CD8-positive, alpha-beta memory T cell (primary cell): ENCODE data around the gene IGSF11. TPM values are rescaled to one million over a fixed set of nuclear protein-coding genes. Genes with fewer than 3 reads are reported as not detected.

Source experiments
- CTCF ChIA-PET: fragments of 350-600 bp; sonication (Branson Sonifier 250); formaldehyde crosslinking; loops from one replicate; lab custom pipeline; 2021; ENCODE audit warnings: antibody characterized with exemption; lab: Charles Lee
- POLR2A ChIA-PET: fragments of 350-600 bp; sonication (Branson Sonifier 250); formaldehyde crosslinking; loops from one replicate; lab custom pipeline; 2021; ENCODE audit warnings: antibody characterized with exemption; lab: Charles Lee
- DNase-seq, 5 donors: peaks; one replicate each; pipeline versions ENCODE4 v3.0.0 to v3.0.0-alpha.2; 2020 to 2022; ENCODE audit warnings: mixed read lengths in 1 of 5
- H3K27ac ChIP-seq: one replicate; pipeline ENCODE4 v1.7.0; 2013; ENCODE audit warnings: low read depth, mild to moderate bottlenecking, low read length, moderate library complexity
- H3K27me3 ChIP-seq: 2 replicates; pipeline ENCODE4 v1.7.0; 2013; ENCODE audit warnings: low read length, mild to moderate bottlenecking; ENCODE audit not compliant: insufficient read depth, poor library complexity, severe bottlenecking
- H3K36me3 ChIP-seq: 2 replicates; pipeline ENCODE4 v1.7.0; 2013; ENCODE audit warnings: mild to moderate bottlenecking, low read length, moderate library complexity; ENCODE audit not compliant: insufficient read depth
- H3K4me1 ChIP-seq: 2 replicates; pipeline ENCODE4 v1.7.0; 2013; ENCODE audit warnings: mild to moderate bottlenecking, low read length, moderate library complexity; ENCODE audit not compliant: insufficient read depth
- H3K4me3 ChIP-seq: 2 replicates; pipeline ENCODE4 v1.7.0; 2013; ENCODE audit warnings: mild to moderate bottlenecking, low read length
- H3K9me3 ChIP-seq: 2 replicates; pipeline ENCODE4 v1.7.0; 2013; ENCODE audit warnings: mild to moderate bottlenecking, low read length
- H3K27ac Mint-ChIP-seq, 8 donors: one replicate each; pipeline ENCODE4 v1.8.0; 2020 to 2021; ENCODE audit warnings: mixed read lengths in 8 of 8, mild to moderate bottlenecking in 6 of 8, inconsistent platforms in 3 of 8, moderate library complexity in 3 of 8
- H3K27me3 Mint-ChIP-seq, 2 donors: one replicate each; pipeline ENCODE4 v1.8.0; 2020 to 2021; ENCODE audit warnings: mixed read lengths in 2 of 2, mild to moderate bottlenecking in 1 of 2, moderate library complexity in 1 of 2
- H3K36me3 Mint-ChIP-seq, 3 donors: one replicate each; pipeline ENCODE4 v1.8.0; 2020 to 2021; ENCODE audit warnings: mixed read lengths in 3 of 3, inconsistent platforms in 1 of 3, mild to moderate bottlenecking in 1 of 3
- H3K4me1 Mint-ChIP-seq, 3 donors: one replicate each; pipeline ENCODE4 v1.8.0; 2020 to 2021; ENCODE audit warnings: mixed read lengths in 3 of 3, inconsistent platforms in 1 of 3, mild to moderate bottlenecking in 1 of 3
- H3K4me3 Mint-ChIP-seq, 7 donors: one replicate each; pipeline ENCODE4 v1.8.0; 2020 to 2021; ENCODE audit warnings: mixed read lengths in 7 of 7, mild to moderate bottlenecking in 6 of 7, moderate library complexity in 4 of 7, inconsistent platforms in 2 of 7
- H3K9me3 Mint-ChIP-seq, 5 donors: one replicate each; pipeline ENCODE4 v1.8.0; 2020 to 2022; ENCODE audit warnings: mixed read lengths in 5 of 5, mild to moderate bottlenecking in 3 of 5, moderate library complexity in 2 of 5, inconsistent platforms in 1 of 5
- polyA plus RNA-seq: library from polyadenylated mRNA; unstranded; fragments of 300-500 nt; fragmentation: Illumina TruSeq; gene quantifications from one replicate; pipeline ENCODE4 v1.2.3, GENCODE V29; 2021
- total RNA-seq, 2 experiments: library from RNA; stranded (reverse); gene quantifications; one replicate each; pipeline ENCODE4 v1.2.3, GENCODE V29; 2021

IGSF11 gene
- total and polyA plus RNA-seq, 3 experiments from 2014 or later, result 0.27 to 0.58 TPM; not detected in 1

DNA sequence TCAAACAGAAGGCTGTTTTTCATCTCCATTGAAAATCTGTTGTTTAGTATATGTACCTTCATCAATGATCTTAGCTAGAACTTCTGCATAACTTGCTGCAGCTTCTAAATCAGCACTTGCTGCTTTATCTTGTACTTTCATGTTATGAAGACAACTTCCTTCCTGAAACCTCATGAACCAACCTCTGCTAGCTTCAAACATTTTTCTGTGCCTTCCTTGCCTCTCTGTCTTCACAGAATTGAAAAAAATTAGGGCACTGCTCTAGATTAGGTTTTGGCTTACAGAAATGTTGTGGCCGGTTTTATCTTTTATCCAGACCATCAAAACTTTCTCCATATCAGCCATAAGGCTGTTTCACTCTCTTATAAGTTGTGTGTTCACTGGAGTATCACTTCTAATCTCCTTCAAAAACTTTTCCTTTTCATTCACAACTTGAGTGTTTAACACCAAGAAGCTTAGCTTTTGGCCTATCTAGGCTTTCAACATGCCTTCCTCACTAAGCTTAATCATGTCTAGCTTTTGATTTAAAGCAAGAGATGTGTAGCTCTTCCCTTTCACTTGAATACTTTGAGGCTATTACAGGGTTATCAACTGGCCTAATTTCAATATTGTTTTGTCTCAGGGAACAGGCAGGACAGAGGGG lies 78.6 kb downstream of the IGSF11 start:
- Histone ChIP-seq H3K27me3 (no peaks in the 10 kb centered on the region), H3K27ac (no peak overlapping the region), H3K9me3 (no peaks in the 10 kb centered on the region), H3K4me3 (peak overlapping the region; percentile 10), H3K4me1 (peaks cover 42% of the 10 kb centered on the region), H3K36me3 (no peaks in the 10 kb centered on the region)
- Mint-ChIP-seq H3K27me3 (peaks cover 0 to 21% of the 10 kb centered on the region in 2 donors), H3K4me3 (peak overlapping the region in 6 of 7 donors; percentile 7 to 51 (median 34)), H3K4me1 (peaks cover 20 to 42% (median 32%) of the 10 kb centered on the region in 3 donors), H3K27ac (peak overlapping the region; percentile 48 to 93 (median 63)), H3K36me3 (peaks cover 0 to 4% (median 0%) of the 10 kb centered on the region in 3 donors), H3K9me3 (peaks cover 0 to 5% (median 0%) of the 10 kb centered on the region in 5 donors)
- ChIA-PET CTCF (interaction anchor here (1.4 to 1.6 kb wide), 2 partner anchors 71 to 78 kb away, joined by 4 to 7 read pairs; partner anchors contain the start of gene IGSF11), POLR2A (no interaction called here)
- DNase-seq, result peak in 2 of 5 donors; percentile 31 to 56

DNA sequence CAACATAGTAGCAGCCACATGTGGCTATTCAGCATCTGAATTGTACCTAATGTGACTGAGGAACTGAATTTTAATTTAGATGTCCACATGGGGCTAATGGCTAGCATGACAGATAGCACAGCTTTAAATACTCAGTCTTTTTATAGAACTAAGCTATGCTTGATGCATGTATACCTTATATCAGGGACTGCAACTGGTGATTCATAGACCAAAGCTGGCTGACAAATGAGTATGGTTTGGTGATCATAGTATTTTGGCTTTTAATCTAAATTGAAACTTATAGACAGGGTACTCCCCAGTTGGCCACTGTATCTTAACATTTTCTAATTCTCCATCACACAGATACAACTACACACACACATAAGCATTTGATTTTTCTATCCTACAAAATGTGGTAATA lies 83.6 kb downstream of the IGSF11 start:
- Histone ChIP-seq H3K27me3 (no peaks in the 10 kb centered on the region), H3K27ac (no peak overlapping the region), H3K9me3 (no peaks in the 10 kb centered on the region), H3K36me3 (no peaks in the 10 kb centered on the region), H3K4me1 (peaks cover 47% of the 10 kb centered on the region), H3K4me3 (no peak overlapping the region)
- Mint-ChIP-seq H3K9me3 (peaks cover 0 to 3% (median 0%) of the 10 kb centered on the region in 5 donors), H3K4me3 (no peak overlapping the region), H3K36me3 (peaks cover 0 to 4% (median 0%) of the 10 kb centered on the region in 3 donors), H3K27me3 (peaks cover 0 to 5% of the 10 kb centered on the region in 2 donors), H3K4me1 (peaks cover 28 to 50% (median 37%) of the 10 kb centered on the region in 3 donors), H3K27ac (no peak overlapping the region)
- DNase-seq, result no peak
- POLR2A ChIA-PET, result no interaction called here
- CTCF ChIA-PET, result no interaction called here

DNA sequence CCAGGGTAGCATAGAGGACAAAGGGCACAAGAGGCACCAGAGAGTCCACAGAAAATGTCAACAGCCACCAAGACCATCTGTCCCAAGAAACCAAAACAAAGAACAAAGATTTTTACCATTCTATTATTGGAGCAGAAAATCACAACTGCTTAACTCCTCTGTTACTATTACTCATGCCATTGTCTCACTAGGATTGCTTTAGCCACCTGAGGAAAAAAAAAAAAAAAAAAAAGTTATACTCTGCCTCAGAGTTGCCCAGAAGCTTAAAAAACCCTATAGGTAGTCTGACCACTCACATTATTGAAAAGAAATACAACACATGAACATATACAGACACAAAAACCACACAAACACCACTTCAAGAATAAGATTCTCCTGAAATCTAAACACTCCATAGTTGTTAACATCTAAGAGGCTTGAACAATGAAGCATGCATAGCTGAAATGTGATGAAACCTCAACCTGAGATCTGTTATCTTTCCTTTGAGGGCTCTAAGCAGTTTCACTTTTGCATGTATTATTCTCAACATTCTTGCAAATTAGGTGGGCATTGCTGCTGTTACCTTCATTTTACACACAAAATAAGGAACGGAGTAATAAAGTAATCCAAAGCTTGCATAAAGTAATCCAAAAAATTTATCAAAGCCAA lies 85.4 kb downstream of the IGSF11 start:
- ChIA-PET POLR2A (no interaction called here), CTCF (interaction anchor here (0.9 kb wide), 1 partner anchor 85 kb away, joined by 4 read pairs; the partner anchor contains the start of gene IGSF11)
- peak overlapping the region in 6 of 8 donors; percentile 16 to 77 (median 65) for H3K27ac Mint-ChIP-seq
- H3K9me3 Mint-ChIP-seq, result peaks cover 0 to 3% (median 0%) of the 10 kb centered on the region in 5 donors
- Histone ChIP-seq H3K27me3 (no peaks in the 10 kb centered on the region), H3K27ac (no peak overlapping the region), H3K4me1 (peaks cover 29% of the 10 kb centered on the region), H3K4me3 (peak overlapping the region; percentile 1), H3K36me3 (no peaks in the 10 kb centered on the region), H3K9me3 (no peaks in the 10 kb centered on the region)
- H3K4me3 Mint-ChIP-seq, result peak overlapping the region in 6 of 7 donors; percentile 2 to 69 (median 55)
- peaks cover 20 to 31% (median 20%) of the 10 kb centered on the region in 3 donors for H3K4me1 Mint-ChIP-seq
- DNase-seq, result peak in 2 of 5 donors; percentile 14 to 34
- H3K36me3 Mint-ChIP-seq, result peaks cover 0 to 4% (median 0%) of the 10 kb centered on the region in 3 donors
- H3K27me3 Mint-ChIP-seq, result peaks cover 0 to 1% of the 10 kb centered on the region in 2 donors

- Mint-ChIP-seq H3K27ac (no peak overlapping the region), H3K36me3 (peaks cover 0 to 4% (median 0%) of the 10 kb centered on the region in 3 donors), H3K4me3 (peak overlapping the region in 1 of 7 donors; percentile 3), H3K9me3 (no peaks in the 10 kb centered on the region), H3K27me3 (no peaks in the 10 kb centered on the region), H3K4me1 (peaks cover 20 to 26% (median 20%) of the 10 kb centered on the region in 3 donors)
- CTCF ChIA-PET, result no interaction called here
- POLR2A ChIA-PET, result no interaction called here
- DNase-seq, result no peak
- H3K4me3 ChIP-seq, result no peak overlapping the region
- no peak overlapping the region for H3K27ac ChIP-seq
- no peaks in the 10 kb centered on the region for H3K36me3 ChIP-seq
- peaks cover 26% of the 10 kb centered on the region for H3K4me1 ChIP-seq
- H3K27me3 ChIP-seq, result no peaks in the 10 kb centered on the region
- no peaks in the 10 kb centered on the region for H3K9me3 ChIP-seq
Measured at GRCh38 chr3:118948146-118948545, 86.5 kb downstream of the IGSF11 start.

GRCh38 chr3:118946449-118946848 lies 88.2 kb downstream of the IGSF11 start:
- Mint-ChIP-seq H3K36me3 (no peaks in the 10 kb centered on the region), H3K27me3 (no peaks in the 10 kb centered on the region), H3K9me3 (no peaks in the 10 kb centered on the region), H3K4me1 (peaks cover 28 to 35% (median 30%) of the 10 kb centered on the region in 3 donors), H3K4me3 (no peak overlapping the region), H3K27ac (no peak overlapping the region)
- no peak overlapping the region for H3K4me3 ChIP-seq
- no peaks in the 10 kb centered on the region for H3K36me3 ChIP-seq
- peaks cover 40% of the 10 kb centered on the region for H3K4me1 ChIP-seq
- no peaks in the 10 kb centered on the region for H3K27me3 ChIP-seq
- POLR2A ChIA-PET, result no interaction called here
- H3K9me3 ChIP-seq, result no peaks in the 10 kb centered on the region
- H3K27ac ChIP-seq, result no peak overlapping the region
- no peak for DNase-seq
- CTCF ChIA-PET, result no interaction called here

- no peaks in the 10 kb centered on the region for H3K9me3 Mint-ChIP-seq
- H3K4me3 Mint-ChIP-seq, result no peak overlapping the region
- Histone ChIP-seq H3K4me3 (no peak overlapping the region), H3K36me3 (no peaks in the 10 kb centered on the region), H3K27ac (no peak overlapping the region), H3K9me3 (no peaks in the 10 kb centered on the region), H3K27me3 (no peaks in the 10 kb centered on the region), H3K4me1 (peaks cover 40% of the 10 kb centered on the region)
- H3K27ac Mint-ChIP-seq, result no peak overlapping the region
- DNase-seq, result no peak
- H3K36me3 Mint-ChIP-seq, result no peaks in the 10 kb centered on the region
- H3K4me1 Mint-ChIP-seq, result peaks cover 28 to 35% (median 30%) of the 10 kb centered on the region in 3 donors
- ChIA-PET CTCF (no interaction called here), POLR2A (no interaction called here)
- no peaks in the 10 kb centered on the region for H3K27me3 Mint-ChIP-seq
Measured at GRCh38 chr3:118945834-118946233, 88.8 kb downstream of the IGSF11 start.

DNA sequence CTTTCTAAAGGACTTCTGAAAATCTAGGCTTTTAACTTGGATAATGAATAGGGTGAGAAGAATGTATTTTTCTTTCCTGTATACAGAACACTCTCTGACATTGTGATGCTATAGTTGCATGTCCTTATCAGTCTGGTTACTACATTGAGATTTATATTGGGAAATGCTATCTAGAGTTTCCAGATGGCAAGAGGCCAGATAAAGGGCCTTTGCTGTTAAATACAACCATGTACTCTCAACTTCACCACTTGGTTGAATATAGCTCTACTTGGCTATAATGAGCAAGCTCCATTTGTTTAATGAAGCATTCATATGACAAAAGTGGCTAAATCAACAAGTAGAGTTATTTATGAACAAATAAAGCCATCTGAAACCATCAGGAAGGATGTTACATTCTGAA lies 91.0 kb downstream of the IGSF11 start:
- H3K4me3 ChIP-seq, result no peak overlapping the region
- H3K4me1 ChIP-seq, result peaks cover 25% of the 10 kb centered on the region
- H3K27ac ChIP-seq, result no peak overlapping the region
- H3K4me3 Mint-ChIP-seq, result no peak overlapping the region
- H3K36me3 Mint-ChIP-seq, result no peaks in the 10 kb centered on the region
- peaks cover 0 to 2% (median 0%) of the 10 kb centered on the region in 5 donors for H3K9me3 Mint-ChIP-seq
- ChIA-PET CTCF (interaction anchor here (1.9 kb wide), 1 partner anchor 61 kb away, joined by 4 read pairs; no protein-coding TSS in a partner anchor), POLR2A (no interaction called here)
- no peak overlapping the region for H3K27ac Mint-ChIP-seq
- H3K27me3 Mint-ChIP-seq, result peaks cover 0 to 2% of the 10 kb centered on the region in 2 donors
- no peaks in the 10 kb centered on the region for H3K9me3 ChIP-seq
- H3K4me1 Mint-ChIP-seq, result peaks cover 15 to 18% (median 16%) of the 10 kb centered on the region in 3 donors
- H3K27me3 ChIP-seq, result no peaks in the 10 kb centered on the region
- DNase-seq, result no peak
- no peaks in the 10 kb centered on the region for H3K36me3 ChIP-seq

DNA sequence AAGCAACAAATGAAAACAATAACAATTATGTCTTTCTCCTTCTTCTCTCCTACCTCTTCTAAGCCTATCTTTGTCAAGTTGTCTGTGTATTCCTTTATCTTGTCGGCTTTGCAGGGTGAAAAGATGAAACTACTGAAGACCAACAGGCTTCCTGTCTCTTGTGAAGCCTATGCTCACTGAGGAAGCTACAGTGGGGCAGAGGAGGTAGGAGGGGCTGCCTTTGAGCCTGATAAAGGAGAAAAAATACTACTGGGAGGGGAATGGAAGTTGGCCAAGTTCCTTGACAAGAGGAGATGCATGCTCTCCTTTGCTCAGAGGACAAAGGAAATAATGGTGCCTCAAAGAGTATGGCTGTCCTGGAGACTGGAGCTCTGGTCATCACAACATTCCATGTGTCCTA lies 92.0 kb downstream of the IGSF11 start:
- H3K27ac Mint-ChIP-seq, result no peak overlapping the region
- H3K4me1 Mint-ChIP-seq, result peaks cover 8 to 10% (median 9%) of the 10 kb centered on the region in 3 donors
- DNase-seq, result peak in 1 of 5 donors; percentile 20
- H3K4me3 Mint-ChIP-seq, result no peak overlapping the region
- Histone ChIP-seq H3K4me1 (peaks cover 16% of the 10 kb centered on the region), H3K4me3 (no peak overlapping the region), H3K9me3 (no peaks in the 10 kb centered on the region), H3K36me3 (no peaks in the 10 kb centered on the region), H3K27ac (no peak overlapping the region), H3K27me3 (no peaks in the 10 kb centered on the region)
- H3K9me3 Mint-ChIP-seq, result peaks cover 0 to 6% (median 0%) of the 10 kb centered on the region in 5 donors
- H3K27me3 Mint-ChIP-seq, result peaks cover 0 to 2% of the 10 kb centered on the region in 2 donors
- CTCF ChIA-PET, result no interaction called here
- POLR2A ChIA-PET, result no interaction called here
- no peaks in the 10 kb centered on the region for H3K36me3 Mint-ChIP-seq
